Stimulated activated CD4-positive, alpha-beta T cell treated with anti-CD3 and anti-CD28 coated beads, Interleukin-15, amount 100 ng/mL, for 1 hour (primary cell): Measurements from ENCODE around the gene MTCH1.
A peak's percentile ranks its signal among the peaks of the same experiment; 100 is the strongest.

Experiments used
- DNase-seq, 2 donors: peaks; one replicate each; pipeline ENCODE4 v3.0.0-alpha.2; 2020; ENCODE audit warnings: low read depth in 1 of 2, low spot score in 1 of 2

The MTCH1 gene

DNA sequence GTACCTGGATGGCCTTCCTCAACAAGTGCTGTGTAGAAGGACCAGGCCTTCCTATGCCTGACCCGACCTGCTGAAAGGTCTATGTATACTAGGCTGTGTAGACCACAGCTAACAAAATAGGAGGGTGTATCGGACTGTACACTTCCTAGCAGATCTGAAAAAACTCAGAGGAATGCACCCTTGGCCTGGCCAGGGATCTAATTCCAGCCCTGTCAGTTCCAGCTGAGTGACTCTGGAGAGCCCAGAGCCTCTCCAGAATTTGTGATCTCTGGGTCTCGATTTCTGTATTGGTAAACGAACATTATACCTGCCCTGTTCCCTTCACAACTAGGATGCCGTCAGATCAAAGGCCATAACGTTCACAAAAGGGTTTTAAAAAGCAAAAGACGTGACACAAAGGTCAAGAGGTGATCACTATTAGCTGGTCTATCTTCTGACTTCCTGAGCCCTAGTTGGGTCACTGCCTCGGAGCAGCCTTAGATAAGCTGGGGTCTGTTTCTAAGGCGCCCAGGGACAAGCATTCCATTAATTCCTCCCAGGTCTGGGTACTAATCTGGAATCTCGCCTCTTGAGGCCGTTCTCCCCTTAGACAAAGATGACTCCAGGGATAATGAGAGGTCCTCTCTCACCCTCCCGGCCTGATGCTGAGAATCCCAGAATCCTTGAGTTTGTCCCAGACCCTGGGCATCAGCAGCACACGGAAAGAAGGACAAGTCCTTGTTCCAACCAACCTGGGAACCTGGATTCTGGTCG is 13.9 kb downstream of the MTCH1 start:
- DNase-seq = no peak

DNA sequence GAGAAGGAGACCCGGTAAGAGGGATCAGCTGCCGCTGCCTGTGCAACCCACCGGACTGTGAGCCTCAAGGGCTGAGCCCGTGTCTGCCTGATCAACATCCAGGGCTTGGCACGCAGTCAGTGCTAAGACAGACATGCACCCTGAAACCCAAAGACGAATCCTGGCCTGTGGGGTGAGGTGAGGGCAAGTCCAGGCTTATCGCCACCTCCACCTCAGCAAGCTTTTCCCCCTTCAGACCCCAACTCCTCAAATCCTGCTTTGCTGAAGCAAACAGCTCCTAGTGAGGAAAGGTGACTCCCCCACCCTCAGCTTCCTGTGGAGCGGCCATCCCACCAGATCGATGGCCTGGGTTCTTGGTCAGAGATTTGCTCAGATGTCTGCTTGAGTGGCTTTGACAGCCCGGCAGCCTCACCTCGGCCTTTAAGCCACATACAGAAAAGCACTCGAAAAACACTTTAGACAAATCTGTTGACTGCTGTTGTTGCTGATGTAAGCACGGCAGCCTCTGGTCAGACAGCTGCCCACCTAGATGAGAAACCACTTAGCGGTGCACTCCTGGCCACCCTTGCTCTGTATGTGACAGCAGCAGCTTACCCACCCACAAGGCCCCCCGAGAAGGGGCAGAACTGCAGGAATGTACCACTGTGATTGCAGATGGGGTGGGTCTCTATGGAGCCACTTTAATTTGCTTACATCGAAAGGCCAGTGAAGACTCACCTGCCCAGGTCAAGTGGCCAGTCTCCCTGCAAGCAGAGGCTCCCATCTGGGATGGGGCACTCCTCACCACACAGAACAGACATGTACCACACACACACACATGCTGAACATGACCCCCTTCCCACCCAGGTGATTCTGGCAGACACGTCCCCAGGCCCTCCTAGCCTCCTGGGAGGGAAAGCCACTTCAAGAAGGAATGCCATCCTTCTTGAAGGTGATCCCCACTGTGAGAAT is 14.8 kb downstream of the MTCH1 start:
- no peak for DNase-seq

DNA sequence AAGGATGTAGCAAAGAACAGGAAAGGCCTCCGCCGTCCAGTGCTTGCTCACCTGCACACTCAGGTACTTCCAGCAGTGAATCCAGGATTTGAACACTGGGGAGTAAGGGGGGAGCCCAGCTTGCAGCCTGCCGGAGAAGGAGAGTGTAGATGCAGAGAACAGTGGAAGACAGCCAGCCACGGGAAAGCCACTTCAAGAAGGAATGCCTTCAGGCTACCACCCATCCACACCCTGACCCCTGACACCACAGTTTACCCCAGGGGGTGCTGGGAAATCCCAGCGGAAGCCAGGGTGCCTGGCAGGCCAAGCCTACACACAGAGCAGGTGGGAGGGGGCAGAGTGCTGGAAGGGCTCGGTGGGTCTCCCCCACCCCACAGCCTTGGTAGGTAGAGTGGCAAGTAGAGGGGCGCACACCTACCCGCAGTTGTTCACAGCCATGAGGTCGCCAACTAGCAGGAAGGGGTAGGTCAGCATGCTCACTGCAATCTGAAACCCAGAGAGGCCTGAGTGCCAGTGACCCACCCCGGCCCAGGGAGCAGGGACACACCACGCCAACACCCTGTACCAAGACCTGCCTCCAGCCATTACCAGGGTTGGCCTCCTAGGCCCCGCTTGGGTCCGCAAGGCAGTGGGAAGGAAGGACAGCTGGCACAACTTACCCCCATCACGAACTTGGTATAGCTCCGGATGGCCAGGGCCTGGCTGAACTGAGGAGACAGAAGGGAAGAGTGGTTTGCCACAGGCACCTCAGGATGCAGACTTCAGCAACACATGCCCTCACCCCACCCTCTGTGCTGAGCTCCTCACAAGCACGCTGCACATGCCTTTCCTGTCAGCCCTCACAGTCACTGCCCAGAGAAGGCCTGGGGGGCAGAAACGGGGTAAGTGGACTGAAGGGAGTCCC is 15.8 kb downstream of the MTCH1 start:
- no peak for DNase-seq

DNA sequence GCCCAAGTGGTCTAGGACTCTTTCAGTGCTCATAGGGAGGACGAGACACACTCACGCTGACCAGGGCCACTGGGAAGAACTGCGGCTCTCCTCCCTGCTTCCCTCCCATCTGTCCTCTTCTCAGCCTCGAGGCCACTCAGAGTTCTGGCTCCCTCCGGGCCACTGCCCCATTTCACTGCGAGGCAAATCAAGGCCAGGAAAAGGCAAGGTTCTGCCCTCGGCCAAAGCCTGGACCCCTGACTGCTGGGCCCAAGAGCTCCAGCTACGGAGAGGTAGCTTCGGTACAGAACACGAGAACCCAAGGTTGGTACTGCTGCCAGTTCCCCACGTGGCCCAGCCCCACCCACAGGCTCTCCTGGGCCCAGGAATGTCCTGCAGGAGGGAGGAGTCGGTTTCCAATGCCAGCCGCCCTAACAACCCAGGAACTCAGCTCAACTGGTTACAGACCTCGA is 16.7 kb downstream of the MTCH1 start:
- no peak for DNase-seq

DNA sequence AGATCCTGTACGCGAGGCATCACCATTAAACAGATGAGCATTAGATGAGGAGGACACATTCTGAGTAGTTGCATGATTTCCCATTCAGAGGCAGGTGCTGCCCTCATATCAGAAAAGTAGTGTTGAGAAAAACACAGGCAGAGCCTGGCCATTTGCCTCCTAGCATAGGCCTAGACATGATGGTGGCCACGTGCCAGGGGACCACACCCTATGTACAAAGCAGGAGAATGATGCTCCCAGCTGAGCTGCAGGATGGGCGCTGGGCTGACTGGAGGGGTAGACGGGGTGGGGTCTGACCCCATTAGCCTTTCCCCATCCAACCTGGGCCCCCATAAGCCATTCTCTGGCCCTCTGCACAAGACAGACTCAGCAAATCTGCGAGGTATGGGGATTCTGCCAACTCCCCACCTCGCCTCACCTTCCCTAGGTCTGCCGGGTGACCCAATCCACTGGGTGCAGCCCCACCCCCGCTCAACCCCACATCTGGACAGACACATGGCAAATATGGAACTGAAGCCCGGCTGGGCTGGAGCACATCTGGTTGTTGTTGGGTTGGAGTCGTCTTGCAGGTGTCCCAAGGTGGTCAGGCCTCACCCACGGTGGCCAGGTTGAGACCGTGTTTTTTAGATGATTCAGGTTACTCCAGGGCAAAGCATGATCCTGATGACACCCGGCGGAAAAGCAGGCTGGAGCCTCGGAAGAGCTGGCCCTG is 17.6 kb downstream of the MTCH1 start:
- no peak for DNase-seq

DNA sequence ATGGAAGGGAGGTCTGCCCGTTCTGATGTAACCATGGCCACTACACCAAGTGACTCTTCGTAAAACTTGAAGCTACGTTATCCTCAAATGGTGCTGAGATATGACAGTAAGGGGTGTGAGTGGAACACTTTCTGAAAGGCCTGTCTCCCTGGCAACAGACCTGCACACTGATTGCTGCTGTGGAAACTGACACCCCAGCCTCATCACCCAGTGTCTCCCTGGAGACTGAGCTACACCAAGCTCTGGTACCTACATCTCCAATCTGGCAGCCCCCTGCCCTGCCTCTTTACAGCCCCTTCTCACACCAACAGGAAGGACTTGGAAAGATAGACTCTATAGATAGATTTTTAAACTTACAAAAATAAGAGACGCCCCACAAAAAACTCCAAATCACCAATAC is 18.2 kb downstream of the MTCH1 start:
- no peak for DNase-seq

DNA sequence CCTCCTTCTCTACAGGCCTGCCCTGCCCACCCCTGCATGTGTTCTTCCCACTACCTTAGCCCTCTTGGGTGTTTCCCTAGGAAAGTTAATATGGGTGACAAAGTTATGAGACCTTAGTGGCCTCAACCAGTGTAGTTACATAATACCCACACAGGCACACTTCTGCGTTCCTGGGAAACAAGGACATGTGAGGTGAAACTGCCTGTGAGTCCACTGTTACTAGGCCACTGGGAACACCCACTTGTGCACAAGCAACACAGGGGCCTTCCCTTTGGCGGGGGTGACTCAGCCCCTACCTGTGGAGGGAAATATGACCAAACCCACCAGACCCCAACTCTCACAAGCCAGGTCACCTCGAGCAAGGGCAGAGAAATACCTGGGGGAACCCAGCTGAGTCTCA is 18.7 kb downstream of the MTCH1 start:
- no peak for DNase-seq

DNA sequence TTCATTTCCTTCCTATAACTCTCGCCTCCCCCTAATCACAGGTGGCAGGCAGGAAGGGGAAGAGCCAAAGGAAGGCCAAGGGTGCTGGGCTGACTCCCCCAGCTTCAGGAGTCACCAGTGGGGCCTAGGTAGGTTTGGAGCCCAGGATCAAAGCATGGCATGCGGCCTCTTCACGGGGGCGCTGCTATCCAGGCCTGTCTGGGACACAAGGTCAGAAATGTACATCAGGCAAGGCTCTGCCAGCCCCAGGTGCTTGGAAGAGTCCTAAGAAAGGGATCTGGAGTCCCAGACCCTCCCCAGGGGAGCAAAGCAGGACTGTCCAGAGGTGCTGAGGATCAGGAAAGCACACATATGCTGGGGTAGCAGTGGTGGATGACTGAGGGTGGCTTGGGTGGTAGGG is 21.1 kb downstream of the MTCH1 start:
- DNase-seq = no peak

DNA sequence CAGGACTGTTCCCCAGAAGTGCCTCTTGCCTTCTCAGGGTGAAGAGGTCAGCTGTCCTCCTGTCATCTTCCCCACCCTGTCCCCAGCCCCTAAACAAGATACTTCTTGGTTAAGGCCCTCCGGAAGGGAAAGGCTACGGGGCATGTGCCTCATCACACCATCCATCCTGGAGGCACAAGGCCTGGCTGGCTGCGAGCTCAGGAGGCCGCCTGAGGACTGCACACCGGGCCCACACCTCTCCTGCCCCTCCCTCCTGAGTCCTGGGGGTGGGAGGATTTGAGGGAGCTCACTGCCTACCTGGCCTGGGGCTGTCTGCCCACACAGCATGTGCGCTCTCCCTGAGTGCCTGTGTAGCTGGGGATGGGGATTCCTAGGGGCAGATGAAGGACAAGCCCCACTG is 21.6 kb downstream of the MTCH1 start:
- no peak for DNase-seq

DNA sequence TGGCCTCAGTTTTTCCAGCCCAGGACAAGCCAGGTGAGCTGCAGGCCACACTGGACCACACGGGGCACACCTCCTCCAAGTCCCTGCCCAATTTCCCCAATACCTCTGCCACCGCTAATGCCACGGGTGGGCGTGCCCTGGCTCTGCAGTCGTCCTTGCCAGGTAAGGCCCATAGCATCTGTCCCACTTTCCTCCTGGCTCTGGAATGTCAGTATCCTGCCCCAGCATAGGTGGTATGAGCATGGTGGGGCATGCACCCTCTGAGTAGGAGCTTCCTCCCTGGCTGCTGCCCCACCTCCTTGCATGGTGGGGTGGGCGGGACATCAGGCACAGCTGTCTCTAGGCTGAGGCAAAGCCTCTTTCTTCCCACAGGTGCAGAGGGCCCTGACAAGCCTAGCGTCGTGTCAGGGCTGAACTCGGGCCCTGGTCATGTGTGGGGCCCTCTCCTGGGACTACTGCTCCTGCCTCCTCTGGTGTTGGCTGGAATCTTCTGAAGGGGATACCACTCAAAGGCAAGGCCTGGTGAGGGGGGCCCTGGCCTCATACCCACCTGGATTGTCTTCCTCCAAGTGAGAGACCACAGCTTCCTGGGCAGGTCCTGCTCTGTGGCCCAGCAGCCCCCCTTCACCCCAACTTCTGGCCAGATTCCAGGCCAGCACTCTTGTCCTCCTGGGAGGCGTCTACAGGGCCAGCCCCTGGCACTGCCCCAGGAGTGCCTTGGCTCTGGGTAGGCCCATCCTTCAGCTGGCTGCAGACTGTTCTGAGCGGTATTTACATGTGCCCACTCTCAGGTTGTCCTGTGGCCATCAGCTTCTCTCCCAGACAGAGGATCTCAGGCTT is 22.3 kb downstream of the MTCH1 start:
- DNase-seq = no peak

DNA sequence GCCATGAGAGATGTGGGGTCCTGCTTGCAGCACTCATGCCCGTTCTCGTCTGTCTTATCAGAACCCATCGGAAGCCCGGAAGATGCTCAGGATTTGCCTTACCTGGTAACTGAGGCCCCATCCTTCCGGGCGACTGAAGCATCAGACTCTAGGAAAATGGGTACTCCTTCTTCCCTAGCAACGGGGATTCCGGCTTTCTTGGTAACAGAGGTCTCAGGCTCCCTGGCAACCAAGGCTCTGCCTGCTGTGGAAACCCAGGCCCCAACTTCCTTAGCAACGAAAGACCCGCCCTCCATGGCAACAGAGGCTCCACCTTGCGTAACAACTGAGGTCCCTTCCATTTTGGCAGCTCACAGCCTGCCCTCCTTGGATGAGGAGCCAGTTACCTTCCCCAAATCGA is 23.1 kb downstream of the MTCH1 start:
- DNase-seq = peak; percentile 56 to 71

DNA sequence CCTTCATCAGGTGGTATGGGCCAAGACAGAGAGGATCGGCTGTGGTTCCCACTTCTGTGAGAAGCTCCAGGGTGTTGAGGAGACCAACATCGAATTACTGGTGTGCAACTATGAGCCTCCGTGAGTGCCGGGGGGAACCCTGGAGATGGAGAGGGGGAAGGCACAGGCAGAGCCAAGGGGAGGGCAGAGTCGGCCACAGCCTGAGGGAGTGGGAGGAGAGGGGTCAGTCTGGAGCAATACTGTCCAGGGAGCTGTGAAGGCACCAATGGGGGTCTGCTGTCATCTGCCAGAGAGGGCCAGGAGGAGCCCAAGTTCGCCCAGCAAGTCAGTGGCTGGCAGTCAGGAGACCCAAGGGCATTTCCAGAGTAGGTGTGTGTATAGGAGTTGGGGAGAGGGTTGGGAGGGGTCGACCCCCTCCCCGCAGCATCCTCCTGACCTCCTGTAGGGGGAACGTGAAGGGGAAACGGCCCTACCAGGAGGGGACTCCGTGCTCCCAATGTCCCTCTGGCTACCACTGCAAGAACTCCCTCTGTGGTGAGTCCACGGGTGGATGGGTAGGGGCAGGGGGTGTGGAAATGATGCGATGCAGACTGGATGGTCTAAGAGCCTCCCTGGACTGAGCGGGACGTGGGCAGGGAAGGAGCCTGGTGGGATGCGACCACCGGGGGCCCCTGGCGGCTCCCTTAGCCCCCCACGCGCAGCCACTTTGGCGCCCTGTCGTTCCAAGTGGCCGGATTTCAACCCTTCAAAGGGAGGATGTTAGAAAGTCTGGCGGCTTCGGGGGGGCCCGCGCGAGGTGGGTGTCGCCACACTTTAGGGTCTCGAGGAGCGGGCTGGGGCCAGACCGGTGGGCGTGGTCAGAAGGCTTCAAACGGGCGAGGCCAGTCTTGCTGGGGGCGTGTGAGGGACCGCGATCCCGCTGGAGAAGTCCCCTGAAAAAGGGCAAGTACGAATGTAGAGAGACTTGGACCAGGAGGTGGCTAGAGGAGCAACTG is 24.3 kb downstream of the MTCH1 start:
- DNase-seq = no peak

DNA sequence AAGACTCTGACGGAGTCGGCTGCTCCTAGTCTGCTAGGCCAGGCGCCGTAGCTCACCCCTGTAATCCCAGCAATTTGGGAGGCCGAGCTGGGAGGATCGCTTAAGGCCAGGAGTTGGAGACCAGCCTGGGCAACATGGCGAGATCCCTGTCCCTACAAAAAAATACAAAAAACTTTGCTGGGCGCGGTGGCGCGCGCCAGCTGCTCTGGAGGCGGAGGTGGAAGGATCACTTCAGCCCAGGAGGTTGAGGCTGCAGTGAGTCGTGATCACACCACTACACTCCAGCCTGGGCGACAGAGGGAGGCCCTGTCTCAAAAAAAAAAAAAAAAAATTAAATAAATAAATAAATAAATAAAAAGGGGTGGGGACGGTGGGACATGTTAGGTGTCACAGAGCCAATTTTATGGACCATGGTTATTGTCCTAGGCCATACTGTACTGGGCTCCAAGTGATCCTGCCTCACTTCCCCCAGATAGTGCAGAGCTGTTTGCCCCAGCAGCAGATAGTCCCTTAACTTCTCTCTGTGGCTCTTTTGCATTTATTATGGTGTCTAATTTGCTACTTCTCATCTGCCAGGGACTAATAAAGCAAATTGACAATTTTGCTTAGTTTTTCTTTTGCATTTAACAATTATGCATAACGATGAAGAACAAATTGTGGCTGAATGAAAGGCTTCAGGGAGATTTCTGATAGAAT is 26.3 kb downstream of the MTCH1 start:
- no peak for DNase-seq

DNA sequence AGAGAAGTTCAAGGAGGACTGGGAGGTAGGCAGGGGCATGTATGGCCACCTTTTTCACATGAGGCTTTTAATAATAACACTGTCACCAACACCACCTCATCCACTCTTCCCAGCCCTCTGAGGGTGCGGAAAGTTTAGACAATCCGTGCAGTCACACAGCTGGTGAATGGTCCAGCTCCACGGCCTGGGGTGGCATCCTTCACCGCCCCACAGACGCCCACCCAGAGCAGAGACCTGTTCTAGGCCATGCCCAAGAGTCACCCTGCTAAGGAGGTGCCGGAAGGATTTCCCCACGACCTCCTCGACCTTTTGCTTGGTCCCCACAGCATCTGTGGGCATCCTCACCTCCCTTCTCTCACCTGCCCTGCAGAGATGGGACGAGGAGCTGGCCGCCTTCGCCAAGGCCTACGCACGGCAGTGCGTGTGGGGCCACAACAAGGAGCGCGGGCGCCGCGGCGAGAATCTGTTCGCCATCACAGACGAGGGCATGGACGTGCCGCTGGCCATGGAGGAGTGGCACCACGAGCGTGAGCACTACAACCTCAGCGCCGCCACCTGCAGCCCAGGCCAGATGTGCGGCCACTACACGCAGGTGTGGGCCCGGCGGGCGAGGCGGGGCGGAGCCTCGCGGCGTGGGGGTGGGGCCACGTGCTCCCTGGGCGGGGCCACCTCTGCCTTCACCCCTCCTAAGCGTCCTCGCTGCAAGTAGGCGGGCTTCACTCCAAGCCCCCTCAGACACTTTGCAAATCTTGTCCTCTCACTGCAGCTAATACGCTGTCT is 27.0 kb downstream of the MTCH1 start:
- no peak for DNase-seq

DNA sequence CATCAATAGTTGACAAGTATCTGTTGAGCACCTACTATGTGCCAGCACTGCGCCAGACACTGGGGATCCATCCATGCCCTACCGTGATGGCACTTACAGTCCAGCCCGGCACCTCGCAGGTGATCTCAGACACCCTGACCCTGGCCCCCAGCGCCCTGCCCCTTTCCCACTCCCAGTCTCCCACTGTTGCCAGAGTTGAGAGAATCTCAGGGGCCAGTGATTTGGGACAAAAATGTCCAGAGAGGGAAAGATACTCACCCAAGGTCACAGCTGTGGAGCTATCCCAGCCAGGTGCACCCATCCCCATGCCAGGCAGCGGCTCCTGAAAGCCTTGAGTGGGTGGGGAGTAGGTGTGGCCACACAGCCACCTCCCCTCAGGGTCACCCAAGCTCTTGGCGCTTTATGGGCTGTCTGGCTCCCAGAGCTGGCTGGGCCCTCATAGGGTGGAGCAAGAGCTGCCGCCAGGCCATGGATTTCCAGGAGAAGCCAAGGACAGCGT is 28.2 kb downstream of the MTCH1 start:
- no peak for DNase-seq

DNA sequence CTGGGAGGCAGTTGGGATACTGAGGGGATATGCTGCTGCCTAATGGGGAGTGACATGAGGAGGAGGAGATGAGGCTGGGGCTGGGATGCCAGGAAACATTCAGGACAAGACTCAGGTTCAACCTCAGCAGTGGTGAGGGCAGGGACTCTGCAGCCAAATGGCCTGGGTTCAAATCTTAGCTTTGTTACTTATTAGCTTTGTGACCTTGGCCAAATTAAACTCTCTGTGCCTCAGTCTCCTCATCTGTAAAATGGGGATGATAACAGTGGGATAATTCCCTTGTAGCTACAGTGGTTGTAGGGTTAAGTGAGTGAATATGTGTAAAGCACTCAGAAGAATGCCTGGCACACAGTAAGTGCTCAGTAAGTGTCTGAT is 29.6 kb downstream of the MTCH1 start:
- no peak for DNase-seq
